Activated naive CD8-positive, alpha-beta T cell treated with anti-CD3 and anti-CD28 coated beads, Interleukin-2, amount 50 U/mL, for 24 hours (primary cell): Measurements from ENCODE around the gene BARHL1.

Experiments used
- ATAC-seq: fragments of 150-1000 bp; cut with Tn5 transposase; one replicate; pipeline ENCODE4 v1.10.0; 2021
- DNase-seq: peaks from one replicate; pipeline ENCODE4 v3.0.0; 2021
- H3K27ac Mint-ChIP-seq: one replicate; pipeline ENCODE4 v1.8.0; 2021; ENCODE audit warnings: mild to moderate bottlenecking, mixed read lengths
- H3K27me3 Mint-ChIP-seq: one replicate; pipeline ENCODE4 v1.8.0; 2021; ENCODE audit warnings: mixed read lengths
- H3K36me3 Mint-ChIP-seq: one replicate; pipeline ENCODE4 v1.8.0; 2021; ENCODE audit warnings: low read depth, mixed read lengths
- H3K4me1 Mint-ChIP-seq: one replicate; pipeline ENCODE4 v1.8.0; 2021; ENCODE audit warnings: mixed read lengths
- H3K4me3 Mint-ChIP-seq: one replicate; pipeline ENCODE4 v1.8.0; 2021; ENCODE audit warnings: mild to moderate bottlenecking, moderate library complexity, mixed read lengths
- H3K9me3 Mint-ChIP-seq: one replicate; pipeline ENCODE4 v1.8.0; 2021; ENCODE audit warnings: mixed read lengths

The BARHL1 gene

DNA sequence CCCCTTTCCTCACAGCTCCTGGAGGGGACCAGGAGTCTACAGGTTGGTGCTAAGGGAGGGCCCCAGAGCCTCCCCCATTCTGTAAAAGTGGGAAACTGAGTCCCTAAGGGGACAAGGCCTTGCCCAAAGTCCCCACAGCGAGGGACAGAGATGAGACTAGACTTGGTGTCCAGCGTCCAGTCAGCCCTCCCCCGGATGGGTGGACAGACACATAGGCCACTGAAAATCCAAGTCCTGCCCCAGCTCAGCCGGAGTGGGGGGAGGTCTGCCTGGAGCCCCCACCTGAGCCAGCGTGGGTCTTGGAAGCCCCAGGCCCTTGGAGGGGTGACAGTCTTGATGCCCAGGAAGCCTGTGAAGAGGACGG, 5.2 kb downstream of the BARHL1 start:
- peaks cover 72% of the 10 kb centered on the region for H3K27me3 Mint-ChIP-seq
- H3K27ac Mint-ChIP-seq, result no peak overlapping the region

GRCh38 chr9:132588098-132588497, 5.7 kb downstream of the BARHL1 start:
- no peaks in the 10 kb centered on the region for H3K9me3 Mint-ChIP-seq
- H3K4me3 Mint-ChIP-seq, result no peak overlapping the region
- peaks cover 6% of the 10 kb centered on the region for H3K4me1 Mint-ChIP-seq
- peak overlapping the region; percentile 16 for H3K27ac Mint-ChIP-seq
- H3K36me3 Mint-ChIP-seq, result peaks cover under 1% of the 10 kb centered on the region
- peaks cover 70% of the 10 kb centered on the region for H3K27me3 Mint-ChIP-seq
- no peak for ATAC-seq
- no peak for DNase-seq

More for the DNA sequence above, 5.2 kb downstream of the BARHL1 start:
- no peak overlapping the region for H3K4me3 Mint-ChIP-seq
- H3K9me3 Mint-ChIP-seq, result no peaks in the 10 kb centered on the region
- no peak for DNase-seq
- peaks cover 6% of the 10 kb centered on the region for H3K4me1 Mint-ChIP-seq
- H3K36me3 Mint-ChIP-seq, result no peaks in the 10 kb centered on the region
- ATAC-seq, result no peak

GRCh38 chr9:132588501-132589147, 6.2 kb downstream of the BARHL1 start:
- Mint-ChIP-seq H3K27ac (no peak overlapping the region), H3K4me3 (no peak overlapping the region), H3K27me3 (peaks cover 64% of the 10 kb centered on the region), H3K9me3 (no peaks in the 10 kb centered on the region), H3K36me3 (peaks cover 4% of the 10 kb centered on the region), H3K4me1 (peaks cover 6% of the 10 kb centered on the region)
- no peak for DNase-seq
- ATAC-seq, result no peak

DNA sequence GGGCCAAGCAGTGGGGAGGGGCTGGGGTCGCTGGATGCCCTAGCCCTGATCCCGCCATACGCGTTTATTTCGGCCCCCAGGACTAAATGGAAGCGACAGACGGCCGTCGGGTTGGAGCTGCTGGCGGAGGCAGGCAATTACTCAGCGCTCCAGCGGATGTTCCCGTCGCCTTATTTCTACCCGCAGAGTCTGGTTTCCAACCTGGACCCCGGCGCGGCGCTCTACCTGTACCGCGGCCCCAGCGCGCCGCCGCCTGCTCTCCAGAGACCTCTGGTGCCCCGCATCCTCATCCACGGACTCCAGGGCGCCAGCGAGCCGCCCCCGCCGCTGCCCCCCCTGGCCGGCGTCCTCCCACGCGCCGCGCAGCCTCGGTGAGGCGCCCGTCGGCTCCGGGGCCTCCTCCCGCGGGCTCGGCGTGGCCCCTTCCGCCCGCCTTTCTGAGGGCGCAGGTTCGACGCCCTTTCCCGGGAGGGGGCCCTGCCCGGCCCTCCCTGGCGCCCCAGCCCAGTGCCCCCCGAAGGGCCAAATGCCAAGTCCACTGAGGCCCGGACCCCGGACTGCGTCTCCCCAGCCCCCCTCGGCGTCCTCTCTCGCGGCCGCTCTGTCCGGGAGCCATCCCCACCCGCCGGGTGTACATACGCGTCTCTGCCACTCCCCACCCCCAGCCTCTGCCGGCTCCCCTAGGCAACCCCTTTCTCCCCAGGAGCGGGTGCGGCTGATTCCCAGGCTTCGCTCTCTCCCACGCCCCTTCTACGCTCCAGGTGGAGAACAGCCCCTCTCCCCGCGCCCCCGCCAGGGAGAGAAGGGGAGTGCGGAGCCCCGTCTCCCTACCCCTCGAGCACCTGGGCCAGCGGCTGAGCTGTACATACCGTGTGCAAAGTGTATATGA, 7.0 kb downstream of the BARHL1 start:
- no peak overlapping the region for H3K27ac Mint-ChIP-seq
- ATAC-seq, result no peak
- peaks cover 6% of the 10 kb centered on the region for H3K4me1 Mint-ChIP-seq
- no peak overlapping the region for H3K4me3 Mint-ChIP-seq
- H3K36me3 Mint-ChIP-seq, result peaks cover 9% of the 10 kb centered on the region
- no peaks in the 10 kb centered on the region for H3K9me3 Mint-ChIP-seq
- peaks cover 58% of the 10 kb centered on the region for H3K27me3 Mint-ChIP-seq
- DNase-seq, result no peak

DNA sequence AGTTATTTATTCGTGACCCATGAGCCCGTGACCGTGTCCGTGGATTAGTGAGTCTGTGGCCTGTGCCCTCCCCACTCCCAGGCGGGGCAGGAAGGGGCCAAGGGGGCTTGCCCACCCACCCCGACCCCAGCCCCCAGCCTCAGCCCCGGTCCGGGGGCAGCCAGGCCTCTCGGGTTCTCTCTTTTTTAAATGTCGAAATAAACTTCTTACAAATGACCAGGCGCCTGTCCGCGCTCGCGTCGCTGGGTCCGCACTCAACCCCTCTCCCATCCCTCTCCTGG, 7.6 kb downstream of the BARHL1 start:
- H3K4me3 Mint-ChIP-seq, result no peak overlapping the region
- H3K4me1 Mint-ChIP-seq, result peaks cover 6% of the 10 kb centered on the region
- H3K27ac Mint-ChIP-seq, result no peak overlapping the region
- DNase-seq (no peak), ATAC-seq (no peak)
- H3K36me3 Mint-ChIP-seq, result peaks cover 13% of the 10 kb centered on the region
- no peaks in the 10 kb centered on the region for H3K9me3 Mint-ChIP-seq
- H3K27me3 Mint-ChIP-seq, result peaks cover 52% of the 10 kb centered on the region

DNA sequence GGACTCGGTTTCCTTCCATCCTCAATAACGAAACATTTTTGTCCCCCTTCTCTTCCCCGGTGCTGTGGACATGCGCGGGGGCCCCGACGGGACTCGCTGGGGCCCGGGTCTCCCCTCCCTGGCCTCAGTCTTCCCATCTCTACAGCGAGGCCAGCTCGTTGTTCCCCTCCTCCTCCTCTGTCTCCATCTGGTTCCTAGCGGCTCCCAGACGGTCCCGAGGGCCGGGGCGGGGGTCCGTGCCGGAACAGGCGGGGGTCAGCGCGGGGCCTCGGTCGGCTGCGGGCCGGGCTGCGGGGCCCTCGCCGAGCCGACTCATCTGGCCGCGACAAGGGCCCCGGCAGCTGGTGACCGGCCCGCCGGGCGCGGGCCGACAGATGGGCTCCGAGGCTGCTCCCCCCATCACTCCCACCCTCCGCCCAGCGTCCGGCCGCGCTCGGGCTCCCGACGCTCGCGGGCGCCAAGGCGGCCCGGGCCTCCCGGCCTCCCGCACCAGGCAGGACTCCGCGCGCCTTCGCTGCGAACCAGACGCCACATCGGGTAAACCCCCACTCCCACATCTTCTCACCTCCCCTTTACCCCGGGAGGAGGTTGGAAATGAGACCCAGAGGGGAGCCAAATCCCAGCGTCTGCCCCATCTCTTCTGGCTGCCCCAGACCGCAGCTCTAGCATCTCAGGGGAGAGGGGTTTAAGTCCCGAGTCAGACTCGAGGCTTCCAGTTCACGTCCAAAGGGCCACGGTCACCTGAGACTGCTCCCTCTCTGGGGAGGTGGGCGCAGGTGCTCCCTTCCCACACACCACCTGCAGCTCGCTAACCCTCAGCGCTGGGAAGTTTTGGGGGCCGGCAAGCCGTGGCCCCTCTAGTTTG, 8.1 kb downstream of the BARHL1 start:
- no peak overlapping the region for H3K27ac Mint-ChIP-seq
- H3K36me3 Mint-ChIP-seq, result peaks cover 17% of the 10 kb centered on the region
- peaks cover 6% of the 10 kb centered on the region for H3K4me1 Mint-ChIP-seq
- peaks cover 48% of the 10 kb centered on the region for H3K27me3 Mint-ChIP-seq
- DNase-seq (no peak), ATAC-seq (no peak)
- no peaks in the 10 kb centered on the region for H3K9me3 Mint-ChIP-seq
- H3K4me3 Mint-ChIP-seq, result no peak overlapping the region

DNA sequence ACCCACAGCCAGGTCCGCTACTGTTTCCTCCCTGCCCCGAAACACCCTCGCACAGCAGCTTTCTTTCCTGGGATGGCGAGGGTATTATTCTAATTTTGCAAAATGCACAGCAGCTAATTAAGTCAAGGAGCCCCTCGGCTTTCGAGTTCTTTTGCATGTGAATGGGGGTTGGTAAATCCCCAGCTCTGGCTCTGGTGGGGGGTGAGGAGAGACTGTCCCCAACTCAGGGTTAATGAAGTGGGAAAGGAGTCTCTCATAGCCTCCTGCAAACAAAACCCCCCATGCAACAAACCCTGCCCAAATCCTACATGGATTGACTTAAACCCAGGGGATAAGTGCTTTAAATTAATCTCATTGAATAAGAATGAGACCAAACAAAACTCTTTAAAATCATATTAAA, 8.8 kb downstream of the BARHL1 start:
- peaks cover 41% of the 10 kb centered on the region for H3K27me3 Mint-ChIP-seq
- H3K4me1 Mint-ChIP-seq, result peaks cover 2% of the 10 kb centered on the region
- no peaks in the 10 kb centered on the region for H3K9me3 Mint-ChIP-seq
- ATAC-seq, result no peak
- H3K4me3 Mint-ChIP-seq, result no peak overlapping the region
- H3K36me3 Mint-ChIP-seq, result peaks cover 24% of the 10 kb centered on the region
- no peak for DNase-seq
- no peak overlapping the region for H3K27ac Mint-ChIP-seq

GRCh38 chr9:132591751-132592314, 9.4 kb downstream of the BARHL1 start:
- Mint-ChIP-seq H3K4me3 (no peak overlapping the region), H3K9me3 (no peaks in the 10 kb centered on the region), H3K27me3 (peaks cover 35% of the 10 kb centered on the region)

DNA sequence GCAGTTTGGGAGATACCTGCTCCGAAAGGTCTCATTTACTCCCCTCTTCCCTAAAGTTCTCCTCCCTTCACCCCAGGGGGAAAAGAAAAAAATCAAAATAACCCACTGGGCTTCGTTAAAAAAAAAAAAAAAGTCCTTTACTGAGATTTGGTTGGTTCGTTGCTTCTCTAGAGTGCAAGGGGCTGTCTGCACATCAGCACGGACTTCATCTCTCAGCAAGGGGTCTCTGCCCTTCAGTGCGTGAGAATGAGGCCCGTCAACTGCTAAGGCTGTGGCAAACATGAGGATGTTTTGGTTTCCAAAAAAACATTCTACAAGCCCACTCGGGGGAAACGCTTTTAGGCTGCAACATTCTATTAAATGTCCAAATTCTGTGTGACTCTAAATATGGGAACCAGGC, 10.0 kb downstream of the BARHL1 start:
- Mint-ChIP-seq H3K36me3 (peaks cover 29% of the 10 kb centered on the region), H3K27me3 (peaks cover 33% of the 10 kb centered on the region), H3K27ac (no peak overlapping the region), H3K9me3 (no peaks in the 10 kb centered on the region), H3K4me3 (no peak overlapping the region), H3K4me1 (peaks cover 2% of the 10 kb centered on the region)
- DNase-seq (no peak), ATAC-seq (no peak)

More at GRCh38 chr9:132591751-132592314, 9.4 kb downstream of the BARHL1 start:
- Mint-ChIP-seq H3K36me3 (peaks cover 29% of the 10 kb centered on the region), H3K4me1 (peaks cover 2% of the 10 kb centered on the region), H3K27ac (no peak overlapping the region)
- no peak for ATAC-seq
- no peak for DNase-seq

DNA sequence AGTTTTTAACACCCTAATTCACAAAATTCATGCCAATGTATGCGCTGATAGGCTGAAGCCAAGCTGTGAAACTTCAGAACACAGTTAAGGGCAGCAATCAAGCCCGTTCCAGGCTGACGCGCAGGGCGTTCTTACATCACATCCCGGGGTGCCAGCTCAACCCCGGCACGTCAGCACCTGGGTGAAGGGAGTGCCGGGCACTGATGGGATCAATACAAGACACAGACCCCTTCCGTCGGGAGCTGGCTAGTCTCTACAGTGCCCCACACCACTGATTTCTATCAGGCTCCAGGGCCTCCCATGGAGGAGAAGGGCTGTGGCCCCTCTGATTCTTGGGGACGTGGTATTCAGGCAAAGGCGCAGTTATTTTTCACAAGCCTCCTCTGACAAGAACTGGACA, 12.0 kb downstream of the BARHL1 start:
- peaks cover 2% of the 10 kb centered on the region for H3K4me1 Mint-ChIP-seq
- peaks cover 40% of the 10 kb centered on the region for H3K36me3 Mint-ChIP-seq
- ATAC-seq (no peak), DNase-seq (no peak)
- no peak overlapping the region for H3K27ac Mint-ChIP-seq
- no peak overlapping the region for H3K4me3 Mint-ChIP-seq
- H3K9me3 Mint-ChIP-seq, result no peaks in the 10 kb centered on the region
- H3K27me3 Mint-ChIP-seq, result peaks cover 21% of the 10 kb centered on the region

DNA sequence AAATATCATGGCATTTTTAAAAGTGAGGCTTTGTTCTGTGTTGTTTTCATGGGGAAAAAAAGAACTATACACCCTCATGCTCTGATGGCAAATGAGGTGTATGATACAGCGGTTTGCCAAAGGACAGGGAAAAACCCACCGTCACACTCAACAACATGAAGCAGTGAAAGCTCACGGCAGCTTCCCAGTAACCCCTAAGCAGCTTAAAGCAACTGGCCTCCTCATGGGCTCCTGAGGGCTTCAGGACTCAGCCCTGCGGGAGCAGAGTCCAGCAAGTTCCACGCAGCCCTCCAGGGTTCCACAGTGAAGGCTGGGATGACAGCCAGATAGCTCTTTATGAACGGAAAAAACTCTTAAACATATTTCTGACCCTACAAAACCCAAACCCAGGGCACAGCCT, 12.9 kb downstream of the BARHL1 start:
- Mint-ChIP-seq H3K4me1 (peaks cover 2% of the 10 kb centered on the region), H3K27ac (no peak overlapping the region), H3K4me3 (no peak overlapping the region), H3K9me3 (no peaks in the 10 kb centered on the region), H3K27me3 (peaks cover 18% of the 10 kb centered on the region), H3K36me3 (peaks cover 45% of the 10 kb centered on the region)
- DNase-seq (no peak), ATAC-seq (no peak)

DNA sequence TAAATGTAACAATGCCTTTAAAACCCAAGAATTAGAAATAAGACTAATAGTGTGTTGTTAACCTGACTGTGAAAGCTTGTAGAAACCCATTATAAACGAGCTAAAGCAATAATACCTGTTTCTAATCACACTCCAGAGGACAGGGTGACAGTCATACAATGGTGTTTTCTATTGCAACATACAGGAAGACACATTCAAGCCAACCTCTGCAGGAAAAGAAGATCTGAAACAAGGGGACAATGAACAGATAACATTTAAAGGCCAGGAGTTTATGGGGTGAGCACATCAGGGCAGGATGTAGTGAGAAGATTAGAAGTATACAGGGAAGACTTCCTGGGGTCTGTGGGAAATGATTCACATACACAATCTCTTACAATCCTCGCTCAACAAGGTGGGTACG, 13.8 kb downstream of the BARHL1 start:
- peaks cover 53% of the 10 kb centered on the region for H3K36me3 Mint-ChIP-seq
- peaks cover under 1% of the 10 kb centered on the region for H3K4me1 Mint-ChIP-seq
- H3K4me3 Mint-ChIP-seq, result no peak overlapping the region
- DNase-seq, result no peak
- no peak overlapping the region for H3K27ac Mint-ChIP-seq
- H3K9me3 Mint-ChIP-seq, result no peaks in the 10 kb centered on the region
- peaks cover 13% of the 10 kb centered on the region for H3K27me3 Mint-ChIP-seq
- no peak for ATAC-seq

DNA sequence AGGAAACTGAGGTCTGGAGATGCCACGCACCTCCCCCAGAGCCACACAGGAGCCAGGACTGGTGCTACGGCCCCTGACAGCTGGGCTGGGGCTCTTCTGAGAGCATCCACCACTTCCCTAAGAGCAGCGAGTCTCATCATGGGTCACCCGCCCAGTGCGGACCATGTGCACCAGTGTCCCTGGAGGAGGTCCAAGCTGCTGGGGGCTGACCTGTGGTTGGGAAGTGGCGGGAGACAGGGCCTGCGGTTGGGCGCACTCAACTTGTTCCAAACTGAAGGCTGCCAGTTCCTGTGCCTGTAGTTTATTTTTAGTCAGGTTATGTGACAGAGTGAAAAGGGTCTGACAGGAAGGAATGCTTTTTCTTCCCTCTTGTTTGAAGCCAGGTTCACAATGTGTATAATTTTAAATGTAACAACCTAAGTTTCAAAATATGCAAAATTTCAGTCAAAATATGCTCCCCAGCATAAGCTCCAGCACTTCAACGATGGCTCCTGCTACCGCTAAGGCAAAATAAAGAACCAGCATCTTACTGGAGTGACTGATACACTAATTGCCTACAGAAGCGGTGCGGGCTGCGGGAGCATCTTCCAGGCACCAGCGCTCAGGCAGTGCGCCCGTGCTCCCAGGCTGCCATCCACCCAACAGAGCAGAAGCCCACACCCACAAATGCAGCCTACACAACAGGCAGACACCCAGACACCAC, 14.8 kb downstream of the BARHL1 start:
- Mint-ChIP-seq H3K27me3 (peaks cover 3% of the 10 kb centered on the region), H3K27ac (no peak overlapping the region), H3K9me3 (no peaks in the 10 kb centered on the region), H3K4me3 (no peak overlapping the region), H3K36me3 (peaks cover 62% of the 10 kb centered on the region), H3K4me1 (no peaks in the 10 kb centered on the region)
- no peak for DNase-seq
- no peak for ATAC-seq

DNA sequence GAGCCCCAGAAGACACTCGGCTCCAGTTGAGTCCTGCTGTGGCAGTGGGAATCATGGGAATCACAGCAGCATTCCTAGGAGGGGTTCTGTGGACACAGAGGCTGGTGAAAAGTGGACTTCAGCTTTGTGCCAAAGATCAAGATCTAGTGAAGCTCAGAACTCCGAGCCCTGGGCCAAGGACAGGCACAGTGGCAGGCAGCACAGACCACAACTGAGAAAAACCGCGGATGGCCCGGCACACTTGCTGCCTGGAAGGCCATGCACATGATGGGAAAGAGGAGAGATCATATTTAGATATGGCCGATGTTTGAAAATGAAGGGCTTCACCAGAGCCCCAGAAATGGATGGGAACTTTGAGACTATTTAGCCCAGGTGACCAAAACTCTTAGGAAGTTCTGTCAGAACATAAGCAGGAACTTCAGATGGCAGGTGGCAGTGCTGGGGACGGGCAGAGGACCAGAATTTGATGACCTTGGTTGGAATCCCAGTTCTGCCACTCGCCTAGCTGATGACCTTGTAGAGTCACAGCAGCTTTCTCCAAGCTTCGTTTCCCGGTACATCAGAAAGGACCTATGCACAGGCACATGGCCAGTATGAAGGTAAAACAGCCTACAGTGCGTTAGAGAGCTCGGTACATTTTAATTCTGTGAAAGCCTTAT, 18.0 kb downstream of the BARHL1 start:
- no peaks in the 10 kb centered on the region for H3K27me3 Mint-ChIP-seq
- peaks cover 70% of the 10 kb centered on the region for H3K36me3 Mint-ChIP-seq
- DNase-seq, result no peak
- no peak for ATAC-seq
- no peaks in the 10 kb centered on the region for H3K9me3 Mint-ChIP-seq
- H3K4me1 Mint-ChIP-seq, result no peaks in the 10 kb centered on the region
- no peak overlapping the region for H3K27ac Mint-ChIP-seq
- H3K4me3 Mint-ChIP-seq, result no peak overlapping the region
